Stomach (tissue), 9 donors: Measurements from ENCODE around the gene PHLDB1. TPM values are rescaled to one million over a fixed set of nuclear protein-coding genes. Genes with fewer than 3 reads are reported as not detected.

ENCODE experiments used
- DNase-seq, 2 donors: peaks; one replicate each; pipeline versions ENCODE4 v3.0.0 to v3.0.0-alpha.2; 2013 to 2019
- H3K27ac ChIP-seq, 5 donors: fragments of 200-600 bp in 4 of 5; sonication (generic) in 4 of 5; one replicate each; pipeline ENCODE4 v1.5.1; 2013 to 2019; ENCODE audit warnings: mild to moderate bottlenecking in 1 of 5, moderate library complexity in 1 of 5
- H3K27me3 ChIP-seq, 3 donors: fragments of 200-600 bp; sonication (generic); one replicate each; pipeline ENCODE4 v1.5.1; 2017 to 2019; ENCODE audit warnings: mixed run types in 1 of 3
- H3K36me3 ChIP-seq, 4 donors: fragments of 200-600 bp; sonication (generic); 1 replicate in 3 of 4; 2 replicates in 1 of 4; pipeline ENCODE4 v1.5.1; 2016 to 2019
- H3K4me1 ChIP-seq, 4 donors: fragments of 200-600 bp; sonication (generic); one replicate each; pipeline ENCODE4 v1.5.1; 2016 to 2019
- H3K4me3 ChIP-seq, 4 donors: fragments of 200-600 bp; sonication (generic) in 3 of 4; one replicate each; pipeline ENCODE4 v1.5.1; 2016 to 2019; ENCODE audit warnings: mild to moderate bottlenecking in 1 of 4
- H3K9me3 ChIP-seq, 4 donors: fragments of 200-600 bp; sonication (generic); one replicate each; pipeline ENCODE4 v1.5.1; 2016 to 2019
- EP300 ChIP-seq: sonication (generic); formaldehyde crosslinking; IDR thresholded peaks from one replicate; pipeline ENCODE4 v1.6.1; 2017; ENCODE audit warnings: antibody characterized with exemption
- POLR2A ChIP-seq, 4 donors: fragments of 450-650 bp; IDR thresholded peaks; one replicate each; pipeline ENCODE4 v1.6.1; 2016; ENCODE audit warnings: antibody characterized with exemption in 4 of 4, control low read depth in 2 of 4, mild to moderate bottlenecking in 1 of 4, moderate library complexity in 1 of 4
- POLR2AphosphoS5 ChIP-seq, 3 donors: sonication (generic); formaldehyde crosslinking; IDR thresholded peaks; one replicate each; pipeline ENCODE4 v1.6.1; 2016; ENCODE audit warnings: antibody characterized with exemption in 3 of 3
- WGBS, 5 donors: extraction: QIAGEN DNeasy Blood & Tissue Kit in 3 of 5; methylation state at CpG; one replicate each; pipeline versions ENCODE4 v1.1.5 to v1.1.7; 2013 to 2018; 5-methylcytosine and 5-hydroxymethylcytosine counted together
- intact Hi-C: fragments of 100-400 bp; cut with DNase I; formaldehyde crosslinking; loops from one replicate; pipeline ENCODE4 v1.15.1; 2023; ENCODE audit warnings: low total_unique reads
- polyA plus RNA-seq, 3 donors: library from polyadenylated mRNA; stranded (reverse); fragments of 200-250 nt; gene quantifications; one replicate each; pipeline ENCODE4 v1.2.3, GENCODE V29; 2013
- total RNA-seq, 5 donors: library from RNA; depleted of rRNA; stranded (reverse); fragments of >200 nt; gene quantifications; one replicate each; pipeline versions ENCODE4 v1.1.0 to v1.2.3, GENCODE V29; 2014 to 2016
- TF ChIP-seq, protein P1 (sequence below), 7 experiments: fragments of 450-650 bp in 4 of 7; fragments of 200-600 bp in 3 of 7; sonication (generic) in 3 of 7; IDR thresholded peaks; one replicate each; pipeline ENCODE4 v1.5.1; 2016 to 2019; ENCODE audit warnings: antibody characterized with exemption in 7 of 7, control low read depth in 2 of 7, mild to moderate bottlenecking in 1 of 7
- donor health status: healthy with polysubstance abuse.
- donor health status: Bipolar disorder and iron deficiency.
- donor health status: healthy.

PHLDB1 gene
- total and polyA plus RNA-seq, 8 donors, result 28.4 to 291 (median 41.4) TPM

GRCh38 chr11:118699506-118700220 is 92.2 kb downstream of the PHLDB1 start:
- H3K9me3 ChIP-seq, result peaks cover 0 to 11% (median 6%) of the 10 kb centered on the region in 4 donors
- no peak overlapping the region for H3K27ac ChIP-seq
- no peaks in the 10 kb centered on the region for H3K36me3 ChIP-seq
- intact Hi-C loops, result loop anchor here (10.0 kb wide), 1 partner anchor 95 kb away; the partner anchor contains the start of gene DDX6
- TF ChIP-seq POLR2A (IDR thresholded peaks at IDR 0.05) (no peak), POLR2AphosphoS5 (IDR thresholded peaks at IDR 0.05) (no peak)
- peak in 1 of 2 donors; percentile 62 for DNase-seq
- H3K4me3 ChIP-seq, result no peak overlapping the region
- H3K4me1 ChIP-seq, result no peaks in the 10 kb centered on the region
- WGBS, 5 donors, result 78 to 84% (median 82%) methylated on average over 7 of the region's 7 CpGs
- no peaks in the 10 kb centered on the region for H3K27me3 ChIP-seq

DNA sequence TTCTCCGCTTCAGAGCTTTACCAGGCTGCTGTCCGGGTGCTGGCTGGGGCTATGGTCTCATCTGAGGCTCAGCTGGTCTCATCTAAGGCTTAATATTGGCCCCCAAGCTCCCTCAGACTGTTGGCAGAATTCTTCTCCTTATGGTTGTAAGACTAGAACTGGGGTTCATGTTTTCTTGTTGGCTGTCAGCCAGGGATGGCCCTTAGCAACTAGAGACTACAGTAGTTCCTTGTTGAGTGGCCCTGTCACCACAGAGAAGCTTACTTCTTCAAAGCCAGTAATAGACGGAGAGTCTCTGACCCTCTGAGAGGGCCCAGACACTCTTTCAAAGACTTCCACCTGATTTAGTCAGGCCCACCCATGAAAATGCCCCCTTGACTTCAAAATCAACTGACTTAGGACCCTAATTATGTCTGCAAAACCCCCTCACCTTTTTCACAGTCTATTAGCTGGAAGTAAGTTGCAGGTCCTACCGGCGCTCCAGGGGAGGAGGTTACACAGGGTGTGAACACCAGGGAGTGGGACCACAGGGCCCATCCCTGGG is 96.2 kb downstream of the PHLDB1 start:
- no peaks in the 10 kb centered on the region for H3K4me1 ChIP-seq
- H3K9me3 ChIP-seq, result peaks cover 0 to 11% (median 6%) of the 10 kb centered on the region in 4 donors
- WGBS, 5 donors, result 87 to 92% (median 91%) methylated on average over 5 of the region's 5 CpGs
- DNase-seq, result peak in 1 of 2 donors; percentile 46
- intact Hi-C loops, result no loop called here
- TF ChIP-seq, protein P1, sequence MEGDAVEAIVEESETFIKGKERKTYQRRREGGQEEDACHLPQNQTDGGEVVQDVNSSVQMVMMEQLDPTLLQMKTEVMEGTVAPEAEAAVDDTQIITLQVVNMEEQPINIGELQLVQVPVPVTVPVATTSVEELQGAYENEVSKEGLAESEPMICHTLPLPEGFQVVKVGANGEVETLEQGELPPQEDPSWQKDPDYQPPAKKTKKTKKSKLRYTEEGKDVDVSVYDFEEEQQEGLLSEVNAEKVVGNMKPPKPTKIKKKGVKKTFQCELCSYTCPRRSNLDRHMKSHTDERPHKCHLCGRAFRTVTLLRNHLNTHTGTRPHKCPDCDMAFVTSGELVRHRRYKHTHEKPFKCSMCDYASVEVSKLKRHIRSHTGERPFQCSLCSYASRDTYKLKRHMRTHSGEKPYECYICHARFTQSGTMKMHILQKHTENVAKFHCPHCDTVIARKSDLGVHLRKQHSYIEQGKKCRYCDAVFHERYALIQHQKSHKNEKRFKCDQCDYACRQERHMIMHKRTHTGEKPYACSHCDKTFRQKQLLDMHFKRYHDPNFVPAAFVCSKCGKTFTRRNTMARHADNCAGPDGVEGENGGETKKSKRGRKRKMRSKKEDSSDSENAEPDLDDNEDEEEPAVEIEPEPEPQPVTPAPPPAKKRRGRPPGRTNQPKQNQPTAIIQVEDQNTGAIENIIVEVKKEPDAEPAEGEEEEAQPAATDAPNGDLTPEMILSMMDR (IDR thresholded peaks at IDR 0.05), result no peak
- TF ChIP-seq POLR2AphosphoS5 (IDR thresholded peaks at IDR 0.05) (no peak), EP300 (no peak), POLR2A (IDR thresholded peaks at IDR 0.05) (no peak)
- no peaks in the 10 kb centered on the region for H3K36me3 ChIP-seq
- H3K27me3 ChIP-seq, result no peaks in the 10 kb centered on the region
- H3K4me3 ChIP-seq, result no peak overlapping the region
- H3K27ac ChIP-seq, result no peak overlapping the region

DNA sequence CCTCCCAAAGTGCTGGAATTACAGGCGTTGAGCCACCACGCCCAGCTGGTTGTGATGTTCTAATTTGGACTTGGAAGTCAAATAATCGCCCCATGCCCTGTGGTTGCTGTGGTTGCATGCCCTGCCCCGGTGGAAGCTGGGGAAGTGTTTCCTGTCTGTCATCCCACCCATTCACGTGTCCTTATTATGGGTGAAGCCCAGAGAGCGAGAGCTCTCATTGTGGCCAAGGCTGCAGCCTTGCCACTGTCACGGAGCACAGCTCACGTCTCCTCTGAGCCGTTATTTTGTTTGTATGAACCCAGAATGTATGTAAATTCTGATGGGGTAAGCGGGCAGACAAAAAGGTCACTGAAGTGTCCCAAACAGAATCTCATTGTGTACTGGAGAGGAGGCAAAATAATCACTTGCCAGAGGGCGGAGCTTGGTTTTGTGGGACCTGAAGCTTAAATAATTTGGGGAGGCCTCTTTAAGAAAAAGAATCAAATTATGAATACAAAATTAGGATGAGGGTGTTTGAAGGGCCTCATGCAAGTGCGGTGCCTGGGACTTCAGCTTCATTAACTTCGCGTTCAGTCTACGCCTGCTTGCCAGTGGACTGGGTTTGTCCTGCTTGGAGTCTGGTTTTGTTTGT is 97.8 kb downstream of the PHLDB1 start:
- DNase-seq, result peak in 1 of 2 donors; percentile 34
- 48 to 62% (median 62%) methylated on average over 15 of the region's 15 CpGs for WGBS, 5 donors
- TF ChIP-seq POLR2A (IDR thresholded peaks at IDR 0.05) (no peak), EP300 (no peak), POLR2AphosphoS5 (IDR thresholded peaks at IDR 0.05) (no peak)
- TF ChIP-seq, protein P1 (IDR thresholded peaks at IDR 0.05), result no peak
- no peaks in the 10 kb centered on the region for H3K4me1 ChIP-seq
- no peaks in the 10 kb centered on the region for H3K36me3 ChIP-seq
- intact Hi-C loops, result no loop called here
- no peaks in the 10 kb centered on the region for H3K27me3 ChIP-seq
- H3K4me3 ChIP-seq, result no peak overlapping the region
- H3K9me3 ChIP-seq, result peaks cover 0 to 7% (median 3%) of the 10 kb centered on the region in 4 donors
- no peak overlapping the region for H3K27ac ChIP-seq

GRCh38 chr11:118705791-118706545 is 98.6 kb downstream of the PHLDB1 start:
- Histone ChIP-seq H3K9me3 (no peaks in the 10 kb centered on the region), H3K36me3 (no peaks in the 10 kb centered on the region), H3K27ac (no peak overlapping the region), H3K4me3 (no peak overlapping the region), H3K27me3 (no peaks in the 10 kb centered on the region), H3K4me1 (no peaks in the 10 kb centered on the region)
- WGBS, 5 donors, result 62 to 70% (median 65%) methylated on average over 12 of the region's 12 CpGs
- intact Hi-C loops, result no loop called here
- no peak for DNase-seq
- TF ChIP-seq, protein P1 (IDR thresholded peaks at IDR 0.05), result no peak
- TF ChIP-seq POLR2AphosphoS5 (IDR thresholded peaks at IDR 0.05), result no peak
- TF ChIP-seq EP300, result no peak
- TF ChIP-seq POLR2A (IDR thresholded peaks at IDR 0.05), result no peak
